IMR-90 (cell line): Measurements from ENCODE around the gene APOH. TPM values are rescaled to one million over a fixed set of nuclear protein-coding genes. Genes with fewer than 3 reads are reported as not detected.

Experiments
- ATAC-seq: fragments of 200-7000 bp; cut with Tn5 transposase; 2 replicates; pipeline ENCODE4 v1.9.1; 2020; ENCODE audit warnings: low read depth, mild to moderate bottlenecking, moderate library complexity
- BruUV-seq: library from RNA; stranded (reverse); fragments of 400-500 nt; replicated peaks from 2 replicates; lab custom pipeline; 2021; lab: Mats Ljungman, UMichigan
- CTCF ChIA-PET: fragments of 300-600 bp; formaldehyde crosslinking; extraction: SDS; loops from one replicate; lab custom pipeline; 2021; ENCODE audit warnings: antibody characterized with exemption; lab: Yijun Ruan, JAX
- POLR2A ChIA-PET: fragments of 300-600 bp; sonication (Branson Sonifier 250); formaldehyde crosslinking; loops from one replicate; lab custom pipeline; 2022; ENCODE audit warnings: antibody characterized with exemption; ENCODE audit not compliant: unreplicated experiment; lab: Charles Lee
- DNase-seq: peaks from one replicate; pipeline ENCODE4 v3.0.0; 2013
- H2AFZ ChIP-seq: replicated peaks from 2 replicates; pipeline ENCODE3; 2013; ENCODE audit warnings: low read length, mild to moderate bottlenecking; ENCODE audit not compliant: poor library complexity
- H2AK5ac ChIP-seq: 2 replicates; pipeline ENCODE4 v1.6.1; 2013; ENCODE audit warnings: low read depth, low read length, inconsistent platforms
- H2AK9ac ChIP-seq: replicated peaks from 2 replicates; pipeline ENCODE3; 2013; ENCODE audit warnings: mild to moderate bottlenecking, low read depth, low read length, moderate library complexity; ENCODE audit not compliant: poor library complexity
- H2BK120ac ChIP-seq: 2 replicates; pipeline ENCODE4 v1.6.1; 2013; ENCODE audit warnings: low read depth, low read length, inconsistent platforms
- H2BK15ac ChIP-seq: 3 replicates; pipeline ENCODE4 v1.6.1; 2013; ENCODE audit warnings: low read depth, low read length, inconsistent platforms
- H2BK20ac ChIP-seq: 2 replicates; pipeline ENCODE4 v1.6.1; 2013; ENCODE audit warnings: low read depth, mild to moderate bottlenecking, inconsistent platforms, low read length, moderate library complexity
- H2BK5ac ChIP-seq: 2 replicates; pipeline ENCODE4 v1.6.1; 2013; ENCODE audit warnings: mild to moderate bottlenecking, low read depth, low read length, inconsistent platforms; ENCODE audit not compliant: poor library complexity, severe bottlenecking
- H3K14ac ChIP-seq: replicated peaks from 2 replicates; pipeline ENCODE4 v1.6.1; 2013; ENCODE audit warnings: low read depth, low read length, inconsistent platforms
- H3K18ac ChIP-seq: 2 replicates; pipeline ENCODE4 v1.6.1; 2013; ENCODE audit warnings: low read depth, low read length, control low read depth
- H3K23ac ChIP-seq: 2 replicates; pipeline ENCODE4 v1.6.1; 2013; ENCODE audit warnings: low read depth, low read length, inconsistent platforms
- H3K27ac ChIP-seq: 2 replicates; pipeline ENCODE4 v1.5.1; 2013; ENCODE audit warnings: mild to moderate bottlenecking, control low read depth, low read length; ENCODE audit not compliant: insufficient read depth
- H3K27me3 ChIP-seq: 2 replicates; pipeline ENCODE4 v1.6.1; 2013; ENCODE audit warnings: low read length; ENCODE audit not compliant: control insufficient read depth, insufficient read depth
- H3K36me3 ChIP-seq: 2 replicates; pipeline ENCODE4 v1.6.1; 2013; ENCODE audit warnings: low read length, mixed read lengths; ENCODE audit not compliant: control insufficient read depth, insufficient read depth
- H3K4ac ChIP-seq: 2 replicates; pipeline ENCODE4 v1.6.1; 2013; ENCODE audit warnings: low read depth, low read length, inconsistent platforms
- H3K4me1 ChIP-seq: 2 replicates; pipeline ENCODE4 v1.6.1; 2013; ENCODE audit warnings: low read length, mixed read lengths; ENCODE audit not compliant: control insufficient read depth, insufficient read depth
- H3K4me2 ChIP-seq: 2 replicates; pipeline ENCODE4 v1.6.1; 2013; ENCODE audit warnings: low read depth, mild to moderate bottlenecking, control low read depth, low read length, moderate library complexity
- H3K4me3 ChIP-seq: 2 replicates; pipeline ENCODE4 v1.5.1; 2013; ENCODE audit warnings: low read depth, mild to moderate bottlenecking, control low read depth, low read length, moderate library complexity; ENCODE audit not compliant: insufficient read depth
- H3K56ac ChIP-seq: 2 replicates; pipeline ENCODE4 v1.6.1; 2013; ENCODE audit warnings: low read length, inconsistent platforms; ENCODE audit not compliant: insufficient read depth; ENCODE audit errors: extremely low read depth
- H3K79me1 ChIP-seq, 2 experiments: 2 replicates each; pipeline ENCODE4 v1.6.1; 2013; ENCODE audit warnings: low read length in 2 of 2, inconsistent platforms in 1 of 2, low read depth in 1 of 2
- H3K9ac ChIP-seq: 2 replicates; pipeline ENCODE4 v1.6.1; 2013; ENCODE audit warnings: low read depth, low read length, control low read depth
- H3K9me1 ChIP-seq: 2 replicates; pipeline ENCODE4 v1.6.1; 2013; ENCODE audit warnings: low read length, inconsistent platforms; ENCODE audit not compliant: insufficient read depth
- H3K9me3 ChIP-seq: 2 replicates; pipeline ENCODE4 v1.6.1; 2013; ENCODE audit warnings: low read length; ENCODE audit not compliant: control insufficient read depth, insufficient read depth
- H4K20me1 ChIP-seq: 2 replicates; pipeline ENCODE4 v1.6.1; 2013; ENCODE audit warnings: low read length, inconsistent platforms; ENCODE audit not compliant: insufficient read depth
- H4K5ac ChIP-seq: 2 replicates; pipeline ENCODE4 v1.6.1; 2013; ENCODE audit warnings: mild to moderate bottlenecking, low read depth, low read length, control low read depth
- H4K8ac ChIP-seq, 2 experiments: 2 replicates each; pipeline ENCODE4 v1.6.1; 2013; ENCODE audit warnings: low read depth in 2 of 2, low read length in 2 of 2, control low read depth in 1 of 2, inconsistent platforms in 1 of 2
- H4K91ac ChIP-seq: 2 replicates; pipeline ENCODE4 v1.6.1; 2013; ENCODE audit warnings: low read depth, low read length, inconsistent platforms; ENCODE audit not compliant: insufficient read depth
- FOS ChIP-seq: fragments of 150-350 bp; IDR thresholded peaks from 2 replicates; pipeline ENCODE4 v1.6.1; 2016; ENCODE audit warnings: low read depth, low read length
- MAZ ChIP-seq: IDR thresholded peaks from 2 replicates; pipeline ENCODE4 v1.6.1; 2012; ENCODE audit warnings: low read depth, mild to moderate bottlenecking, low read length, improper control_type of control experiment, moderate library complexity, borderline replicate concordance
- NFE2L2 ChIP-seq: fragments of 150-350 bp; IDR thresholded peaks from 2 replicates; pipeline ENCODE4 v1.6.1; 2016; ENCODE audit warnings: low read depth, mild to moderate bottlenecking, low read length
- WGBS, 2 experiments: methylation state at CpG; one replicate each; pipeline versions ENCODE4 v1.1.5 to v1.1.7; 2013; ENCODE audit warnings: missing lambda C conversion rate in 2 of 2; ENCODE audit not compliant: insufficient read length in 1 of 2; ENCODE audit errors: extremely low coverage in 2 of 2; 5-methylcytosine and 5-hydroxymethylcytosine counted together
- dilution Hi-C: fragments of 300-500 bp; cut with HindIII; formaldehyde crosslinking; loops from one replicate; pipeline ENCODE4 v1.14.3; 2018; ENCODE audit warnings: low sequenced_read_pairs; ENCODE audit not compliant: unreplicated experiment
- in situ Hi-C: fragments of 300-500 bp; cut with MboI; formaldehyde crosslinking; loops from 3 replicates; pipeline ENCODE4 v1.14.3; 2019; ENCODE audit warnings: low sequenced_read_pairs, inconsistent platforms, mixed read lengths
- intact Hi-C: fragments of 100-400 bp; cut with micrococcal nuclease; formaldehyde crosslinking; loops from 2 replicates; pipeline ENCODE4 v1.10.0; 2022
- polyA plus RNA-seq, 3 experiments: library from polyadenylated mRNA; depleted of rRNA; stranded (reverse); fragments of >200 nt; gene quantifications; 2 replicates each; pipeline ENCODE4 v1.2.3, GENCODE V29; 2012; ENCODE audit warnings: low replicate concordance in 1 of 3
- total RNA-seq: library from RNA; depleted of rRNA; stranded (reverse); fragments of >200 nt; gene quantifications from 2 replicates; pipeline ENCODE4 v1.2.3, GENCODE V29; 2012

The APOH gene
- total and polyA plus RNA-seq, 2 of the 4 experiments (the other 2 are of a cell fraction): not detected

DNA sequence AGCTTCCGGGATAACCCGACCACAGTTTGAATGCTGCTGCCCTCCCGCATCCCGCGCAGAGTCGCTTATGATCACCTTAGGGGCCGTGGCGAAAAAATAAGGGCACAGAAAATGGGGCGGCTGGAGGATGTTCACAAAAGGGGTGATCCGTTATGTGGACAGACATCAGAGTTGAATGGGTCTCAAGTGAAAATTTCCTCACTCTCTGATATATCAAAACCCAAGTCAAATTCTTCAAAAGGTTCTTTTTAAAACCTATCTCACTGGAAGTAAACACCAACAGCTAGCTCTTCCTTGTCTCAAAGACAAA lies 36.9 kb downstream of the APOH start:
- Histone ChIP-seq H4K8ac (peak overlapping the region in 1 of 2 experiments; percentile 30; a peak in 1 of 4 replicates), H2BK5ac (no peak overlapping the region), H2BK20ac (no peak overlapping the region), H3K23ac (0 out of 2 replicates have a peak overlapping the region, but pooled peaks have one; percentile 23), H3K36me3 (no peaks in the 10 kb centered on the region), H3K9me1 (no peaks in the 10 kb centered on the region), H3K14ac (no peak overlapping the region), H3K27me3 (no peaks in the 10 kb centered on the region), H2BK120ac (no peak overlapping the region), H4K5ac (no peak overlapping the region), H2AK9ac (no peak overlapping the region), H3K27ac (no peak overlapping the region), H2AK5ac (no peak overlapping the region), H3K4me2 (peak overlapping the region; percentile 72), H3K56ac (no peak overlapping the region), H3K4ac (no peak overlapping the region), H3K18ac (no peak overlapping the region), H3K9me3 (no peaks in the 10 kb centered on the region), H2BK15ac (no peak overlapping the region), H2AFZ (peak overlapping the region; percentile 95), H3K9ac (no peak overlapping the region), H4K91ac (no peak overlapping the region), H3K4me1 (peaks cover 7% of the 10 kb centered on the region), H4K20me1 (no peaks in the 10 kb centered on the region; the same call in 1 of the 2 replicates), H3K79me1 (peaks cover 0 to 24% of the 10 kb centered on the region in 2 experiments; a peak in 3 of 4 replicates), H3K4me3 (peak overlapping the region; percentile 62)
- no peak for ATAC-seq
- WGBS, 2 experiments: 0% methylated on average over 2 of the region's 10 CpGs; no CpG with 5 or more reads in 1 of the 2 experiments
- ChIA-PET POLR2A (no interaction called here), CTCF (interaction anchor here (0.6 kb wide), 1 partner anchor 696 kb away, joined by 3 read pairs; no protein-coding TSS in a partner anchor)
- no peak for TF ChIP-seq NFE2L2
- TF ChIP-seq FOS: no peak
- TF ChIP-seq MAZ: no peak
- intact Hi-C loops: no loop called here
- in situ Hi-C loops: loop anchor here (10.0 kb wide), 1 partner anchor 712 kb away; no protein-coding TSS in a partner anchor
- dilution Hi-C loops: no loop called here
- no peak for DNase-seq
- no TSS peak for BruUV-seq
